H1 (cell line): Measurements from ENCODE around the gene TUBGCP2. TPM values are rescaled to one million over a fixed set of nuclear protein-coding genes. Genes with fewer than 3 reads are reported as not detected.

Source experiments
- CTCF ChIA-PET: fragments of 300-600 bp; sonication (Branson Sonifier 250); formaldehyde crosslinking; loops from one replicate; lab custom pipeline; 2021; ENCODE audit not compliant: partially characterized antibody; lab: Charles Lee
- POLR2A ChIA-PET: fragments of 300-600 bp; sonication (Branson Sonifier 250); formaldehyde crosslinking; loops from one replicate; lab custom pipeline; 2021; ENCODE audit warnings: inconsistent platforms; ENCODE audit not compliant: partially characterized antibody; lab: Charles Lee
- DNase-seq, 2 experiments: peaks; one replicate each; pipeline versions ENCODE4 v3.0.0 to v3.0.0-alpha.2; 2010 to 2022; ENCODE audit warnings: low spot score in 2 of 2, low read depth in 1 of 2, mixed read lengths in 1 of 2
- FAIRE-seq: peaks from 2 replicates; lab custom pipeline; 2011; peaks lifted over from hg19 to GRCh38; lab: Jason Lieb, UNC
- H2AFZ ChIP-seq: 2 replicates; pipeline ENCODE4 v1.8.1; 2012; ENCODE audit warnings: low read length, inconsistent platforms
- H2AK5ac ChIP-seq: 2 replicates; pipeline ENCODE4 v1.6.1; 2013; ENCODE audit warnings: low read depth, low read length
- H2BK120ac ChIP-seq: replicated peaks from 2 replicates; pipeline ENCODE3; 2013; ENCODE audit warnings: low read depth, low read length, inconsistent platforms
- H2BK12ac ChIP-seq: 2 replicates; pipeline ENCODE4 v1.6.1; 2013; ENCODE audit warnings: low read depth, low read length
- H2BK15ac ChIP-seq: 2 replicates; pipeline ENCODE4 v1.6.1; 2013; ENCODE audit warnings: low read length
- H2BK20ac ChIP-seq: 2 replicates; pipeline ENCODE4 v1.6.1; 2013; ENCODE audit warnings: low read length
- H2BK5ac ChIP-seq: 2 replicates; pipeline ENCODE4 v1.6.1; 2013; ENCODE audit warnings: low read depth, low read length
- H3K14ac ChIP-seq: 2 replicates; pipeline ENCODE4 v1.6.1; 2013; ENCODE audit warnings: inconsistent platforms; ENCODE audit not compliant: insufficient read length
- H3K18ac ChIP-seq: 2 replicates; pipeline ENCODE4 v1.6.1; 2013; ENCODE audit warnings: low read length; ENCODE audit errors: extremely low read depth
- H3K23ac ChIP-seq: 2 replicates; pipeline ENCODE4 v1.6.1; 2013; ENCODE audit warnings: inconsistent platforms; ENCODE audit not compliant: insufficient read length
- H3K23me2 ChIP-seq: 2 replicates; pipeline ENCODE4 v1.6.1; 2013; ENCODE audit warnings: low read depth, low read length
- H3K27ac ChIP-seq: 2 replicates; pipeline ENCODE4 v1.6.1; 2011; ENCODE audit warnings: low read depth, low read length, inconsistent platforms
- H3K27me3 ChIP-seq, 4 experiments: replicated peaks in 1 of 4; 1 replicate in 1 of 4; 2 replicates in 3 of 4; pipeline versions ENCODE4 v1.6.1 to v1.8.1; 2011 to 2013; ENCODE audit warnings: low read length in 3 of 4, mild to moderate bottlenecking in 3 of 4, inconsistent platforms in 2 of 4, mixed read lengths in 2 of 4, moderate library complexity in 1 of 4; ENCODE audit not compliant: control insufficient read depth in 3 of 4, insufficient read depth in 3 of 4; ENCODE audit errors: extremely low read depth in 1 of 4
- H3K36me3 ChIP-seq, 4 experiments: 2 replicates each; pipeline versions ENCODE4 v1.6.1 to v1.8.1; 2011 to 2013; ENCODE audit warnings: mild to moderate bottlenecking in 4 of 4, low read length in 3 of 4, moderate library complexity in 2 of 4, control low read depth in 1 of 4, inconsistent platforms in 1 of 4; ENCODE audit not compliant: insufficient read depth in 4 of 4, control insufficient read depth in 2 of 4
- H3K4ac ChIP-seq: replicated peaks from 2 replicates; pipeline ENCODE3; 2013; ENCODE audit warnings: low read length, low read depth, mixed read lengths, inconsistent platforms; ENCODE audit not compliant: insufficient read length
- H3K4me1 ChIP-seq, 4 experiments: replicated peaks in 1 of 4; 1 replicate in 1 of 4; 2 replicates in 3 of 4; pipeline versions ENCODE4 v1.6.1 to v1.8.1; 2011 to 2013; ENCODE audit warnings: low read length in 3 of 4, inconsistent platforms in 2 of 4, mixed read lengths in 1 of 4; ENCODE audit not compliant: insufficient read depth in 4 of 4, control insufficient read depth in 3 of 4
- H3K4me2 ChIP-seq, 2 experiments: 2 replicates each; pipeline versions ENCODE4 v1.6.1 to v1.8.1; 2011 to 2013; ENCODE audit warnings: low read depth in 2 of 2, low read length in 2 of 2, control low read depth in 1 of 2, inconsistent platforms in 1 of 2, mild to moderate bottlenecking in 1 of 2; ENCODE audit not compliant: insufficient read depth in 1 of 2
- H3K4me3 ChIP-seq, 4 experiments: fragments of 200-600, 300-600 bp in 1 of 4; sonication (generic), shearing (Covaris generic), sonication (Bioruptor Twin) in 1 of 4; 2 replicates each; pipeline versions ENCODE4 v1.5.1 to v1.8.1; 2011 to 2016; ENCODE audit warnings: low read length in 4 of 4, low read depth in 3 of 4, control low read depth in 2 of 4, inconsistent platforms in 2 of 4, mild to moderate bottlenecking in 2 of 4, mixed read lengths in 1 of 4, moderate library complexity in 1 of 4; ENCODE audit not compliant: insufficient read depth in 2 of 4; ENCODE audit errors: extremely low read depth in 1 of 4
- H3K56ac ChIP-seq: replicated peaks from 2 replicates; pipeline ENCODE3; 2013; ENCODE audit warnings: low read depth, mild to moderate bottlenecking, mixed read lengths, low read length, inconsistent platforms; ENCODE audit not compliant: insufficient read length
- H3K79me1 ChIP-seq: 2 replicates; pipeline ENCODE4 v1.6.1; 2013; ENCODE audit warnings: low read depth, low read length, control low read depth
- H3K79me2 ChIP-seq, 2 experiments: 2 replicates each; pipeline versions ENCODE4 v1.6.1 to v1.8.1; 2012 to 2013; ENCODE audit warnings: low read length in 2 of 2, mild to moderate bottlenecking in 2 of 2, inconsistent platforms in 1 of 2; ENCODE audit not compliant: insufficient read depth in 2 of 2, control insufficient read depth in 1 of 2
- H3K9ac ChIP-seq, 4 experiments: replicated peaks in 1 of 4; 1 replicate in 1 of 4; 2 replicates in 3 of 4; pipeline versions ENCODE4 v1.6.1 to v1.8.1; 2011 to 2013; ENCODE audit warnings: low read depth in 3 of 4, low read length in 3 of 4, control low read depth in 2 of 4, mild to moderate bottlenecking in 2 of 4, moderate library complexity in 2 of 4, inconsistent platforms in 1 of 4; ENCODE audit errors: extremely low read depth in 1 of 4
- H3K9me3 ChIP-seq, 2 experiments: 2 replicates each; pipeline versions ENCODE4 v1.6.1 to v1.8.1; 2012 to 2013; ENCODE audit warnings: mild to moderate bottlenecking in 2 of 2, moderate library complexity in 2 of 2, control low read depth in 1 of 2, inconsistent platforms in 1 of 2, low read depth in 1 of 2, low read length in 1 of 2, mixed read lengths in 1 of 2; ENCODE audit not compliant: insufficient read depth in 2 of 2
- H4K20me1 ChIP-seq, 2 experiments: replicated peaks in 1 of 2; 2 replicates each; pipeline versions ENCODE3 to v1.8.1; 2011 to 2013; ENCODE audit warnings: inconsistent platforms in 2 of 2, low read length in 2 of 2, mild to moderate bottlenecking in 1 of 2; ENCODE audit not compliant: insufficient read depth in 2 of 2, control insufficient read depth in 1 of 2
- H4K5ac ChIP-seq: 2 replicates; pipeline ENCODE4 v1.6.1; 2013; ENCODE audit warnings: low read length, low read depth, mixed read lengths, inconsistent platforms; ENCODE audit not compliant: insufficient read length
- H4K8ac ChIP-seq: 2 replicates; pipeline ENCODE4 v1.8.0; 2013; ENCODE audit warnings: mild to moderate bottlenecking, moderate library complexity, low read length, inconsistent platforms; ENCODE audit not compliant: insufficient read depth; ENCODE audit errors: extremely low read depth
- H4K91ac ChIP-seq: replicated peaks from 2 replicates; pipeline ENCODE3; 2013; ENCODE audit warnings: low read length, mixed read lengths, inconsistent platforms; ENCODE audit not compliant: insufficient read length
- CTCF ChIP-seq, 3 experiments: IDR thresholded peaks; 1 replicate in 2 of 3; 2 replicates in 1 of 3; pipeline versions ENCODE4 v1.5.1 to v1.6.1; 2011; ENCODE audit warnings: low read length in 3 of 3, mild to moderate bottlenecking in 3 of 3, inconsistent platforms in 2 of 3, low read depth in 1 of 3, moderate library complexity in 1 of 3; ENCODE audit not compliant: insufficient read depth in 1 of 3; ENCODE audit errors: control extremely low read depth in 1 of 3
- EGR1 ChIP-seq: IDR thresholded peaks from 2 replicates; pipeline ENCODE4 v1.6.1; 2011; ENCODE audit warnings: low read depth, low read length, borderline replicate concordance
- FOSL1 ChIP-seq: IDR thresholded peaks from 2 replicates; pipeline ENCODE4 v1.6.1; 2011; ENCODE audit warnings: mild to moderate bottlenecking, low read depth, low read length, moderate library complexity; ENCODE audit not compliant: insufficient read depth
- KDM1A ChIP-seq: fragments of 200-600, 300-600 bp; sonication (generic); IDR thresholded peaks from 2 replicates; pipeline ENCODE4 v1.7.1; 2016; ENCODE audit warnings: mild to moderate bottlenecking, low read length, borderline replicate concordance
- KDM4A ChIP-seq: IDR thresholded peaks from one replicate; pipeline ENCODE4 v1.7.1; 2012; ENCODE audit warnings: low read depth, mild to moderate bottlenecking, moderate library complexity, low read length, inconsistent platforms; ENCODE audit not compliant: severe bottlenecking
- RNF2 ChIP-seq: fragments of 200-900, 300-1000 bp; sonication (generic); IDR thresholded peaks from 2 replicates; pipeline ENCODE4 v1.7.1; 2016; ENCODE audit warnings: borderline replicate concordance, low read depth, mild to moderate bottlenecking, antibody characterized with exemption, low read length; ENCODE audit not compliant: poor library complexity, severe bottlenecking; ENCODE audit errors: missing control alignments
- SAP30 ChIP-seq: fragments of 300-600 bp; sonication (generic); IDR thresholded peaks from 2 replicates; pipeline ENCODE4 v1.7.1; 2012; ENCODE audit warnings: low read length, moderate library complexity, mild to moderate bottlenecking, inconsistent platforms; ENCODE audit not compliant: insufficient read depth, insufficient replicate concordance
- TEAD4 ChIP-seq: IDR thresholded peaks from 2 replicates; pipeline ENCODE4 v1.6.1; 2012; ENCODE audit warnings: low read depth, low read length, inconsistent platforms, mixed read lengths
- WGBS, 2 experiments: shearing (Covaris generic) in 1 of 2; methylation state at CpG; one replicate each; pipeline versions ENCODE4 v1.1.6 to v1.1.7; 2013 to 2015; ENCODE audit warnings: low lambda C conversion rate in 2 of 2, mixed read lengths in 2 of 2, inconsistent platforms in 1 of 2, low coverage in 1 of 2, missing lambda C conversion rate in 1 of 2; ENCODE audit not compliant: insufficient replicate concordance in 2 of 2, insufficient coverage in 1 of 2, insufficient read length in 1 of 2; ENCODE audit errors: extremely low coverage in 1 of 2, missing lambda C conversion rate in 1 of 2; 5-methylcytosine and 5-hydroxymethylcytosine counted together
- polyA plus RNA-seq, 7 experiments: library from polyadenylated mRNA; depleted of rRNA in 3 of 7; stranded (reverse) in 5 of 7; unstranded in 2 of 7; fragments of >200 nt in 5 of 7; fragments of 200-250 nt in 2 of 7; gene quantifications; 1 replicate in 5 of 7; 2 replicates in 1 of 7; 4 replicates in 1 of 7; pipeline versions ENCODE4 v1.2.1 to v1.2.3, GENCODE V29; 2011 to 2013; ENCODE audit warnings: missing spikeins in 2 of 7, mixed read lengths in 2 of 7
- total RNA-seq: library from RNA; stranded (reverse); fragmentation: NEBNext Ultra II Directional; extraction: Animal tissue kit (Norgen Biotek cat#: 25700); gene quantifications from 2 replicates; pipeline ENCODE4 v1.2.1, GENCODE V29; 2021
- TF ChIP-seq, protein P1 (sequence below): IDR thresholded peaks from 2 replicates; pipeline ENCODE4 v1.6.1; 2012; ENCODE audit warnings: inconsistent platforms

TUBGCP2 gene
- total and polyA plus RNA-seq, 2 of the 8 experiments (the other 6 are each of a cell fraction or from before 2014, with no cell fraction given), result 34.9 to 51.9 TPM

DNA sequence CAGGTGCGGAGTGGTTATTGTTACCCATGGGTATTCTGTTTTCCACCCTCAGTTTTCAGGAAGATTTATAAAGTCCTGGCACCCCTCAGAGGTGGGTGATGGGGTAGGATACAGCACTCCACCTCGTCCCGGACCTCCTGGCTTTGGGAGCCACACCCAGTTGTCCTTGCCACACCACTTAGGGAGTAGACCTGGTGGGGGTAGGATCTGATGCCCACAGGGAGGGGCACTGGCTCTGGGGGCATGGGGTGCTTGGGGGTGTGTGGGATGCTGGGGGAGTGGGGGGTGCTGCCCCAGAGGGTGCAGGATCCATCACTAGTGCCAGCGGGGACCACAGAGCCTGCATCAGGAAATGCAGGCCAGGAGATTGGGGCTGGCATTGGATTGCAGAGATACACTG, 4.5 kb upstream of the TUBGCP2 start:
- no peaks in the 10 kb centered on the region for H3K9me3 ChIP-seq
- FAIRE-seq, result no peak
- TF ChIP-seq, protein P1, sequence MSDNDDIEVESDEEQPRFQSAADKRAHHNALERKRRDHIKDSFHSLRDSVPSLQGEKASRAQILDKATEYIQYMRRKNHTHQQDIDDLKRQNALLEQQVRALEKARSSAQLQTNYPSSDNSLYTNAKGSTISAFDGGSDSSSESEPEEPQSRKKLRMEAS, result no peak
- TF ChIP-seq CTCF (IDR thresholded peaks at IDR 0.05; ENCODE audit: control extremely low read depth in 1 of 3, insufficient read depth in 1 of 3, low read depth in 1 of 3, low read length in 3 of 3) (no peak), EGR1 (no peak), KDM4A (no peak), TEAD4 (no peak), KDM1A (no peak), RNF2 (no peak), FOSL1 (no peak), SAP30 (no peak)

More for the DNA sequence above, 4.5 kb upstream of the TUBGCP2 start:
- H3K18ac ChIP-seq, result no peak overlapping the region
- H3K4me2 ChIP-seq, result no peak overlapping the region
- no peak overlapping the region for H2BK120ac ChIP-seq
- H3K79me1 ChIP-seq, result 0 out of 2 replicates have a peak, but pooled peaks cover 4% of the 10 kb centered on the region
- H3K56ac ChIP-seq, result no peak overlapping the region
- peaks cover 0 to 2% (median 0%) of the 10 kb centered on the region in 4 experiments; a peak in 3 of 7 replicates for H3K4me1 ChIP-seq
- no peak overlapping the region for H2AFZ ChIP-seq
- no peak overlapping the region for H3K4me3 ChIP-seq
- H3K27ac ChIP-seq, result no peak overlapping the region
- ChIA-PET POLR2A (interaction anchor here (0.8 to 1.3 kb wide), 2 partner anchors 45 to 46 kb away, joined by 3 read pairs; partner anchors contain the start of gene FUOM), CTCF (interaction anchor here (0.7 to 3.5 kb wide), 5 partner anchors 10 to 73 kb away, joined by 3 to 23 read pairs (median 6); no protein-coding TSS in a partner anchor)
- peaks cover 4 to 22% (median 6%) of the 10 kb centered on the region in 4 experiments; a peak in 7 of 8 replicates for H3K36me3 ChIP-seq
- H3K79me2 ChIP-seq, result peaks cover 0 to under 1% of the 10 kb centered on the region in 2 experiments; a peak in 3 of 4 replicates
- H4K8ac ChIP-seq, result no peak overlapping the region
- peaks cover 6% of the 10 kb centered on the region; the same call in 1 of the 2 replicates for H3K23me2 ChIP-seq
- no peak for DNase-seq
- H2BK20ac ChIP-seq, result no peak overlapping the region
- no peak overlapping the region for H3K9ac ChIP-seq
- H3K14ac ChIP-seq, result no peak overlapping the region
- H2AK5ac ChIP-seq, result no peak overlapping the region
- 90% methylated on average over 3 of the region's 4 CpGs; no CpG with 5 or more reads in 1 of the 2 experiments for WGBS, 2 experiments
- H3K27me3 ChIP-seq, result no peaks in the 10 kb centered on the region
- H4K5ac ChIP-seq, result no peak overlapping the region
- H3K4ac ChIP-seq, result no peak overlapping the region
- peaks cover 0 to under 1% of the 10 kb centered on the region in 2 experiments for H4K20me1 ChIP-seq
- no peak overlapping the region for H2BK15ac ChIP-seq
- H2BK5ac ChIP-seq, result no peak overlapping the region
- H2BK12ac ChIP-seq, result no peak overlapping the region
- no peak overlapping the region for H4K91ac ChIP-seq
- H3K23ac ChIP-seq, result no peak overlapping the region
